ENCODE measurements around the gene TRAIP.
A peak's percentile ranks its signal among the peaks of the same experiment; 100 is the strongest.
"Not testable (repeated sequence)": the region's sequence is repeated elsewhere in the genome, so short reads cannot be mapped to it uniquely, and the experiment has no call there.

The TRAIP gene, protein sequence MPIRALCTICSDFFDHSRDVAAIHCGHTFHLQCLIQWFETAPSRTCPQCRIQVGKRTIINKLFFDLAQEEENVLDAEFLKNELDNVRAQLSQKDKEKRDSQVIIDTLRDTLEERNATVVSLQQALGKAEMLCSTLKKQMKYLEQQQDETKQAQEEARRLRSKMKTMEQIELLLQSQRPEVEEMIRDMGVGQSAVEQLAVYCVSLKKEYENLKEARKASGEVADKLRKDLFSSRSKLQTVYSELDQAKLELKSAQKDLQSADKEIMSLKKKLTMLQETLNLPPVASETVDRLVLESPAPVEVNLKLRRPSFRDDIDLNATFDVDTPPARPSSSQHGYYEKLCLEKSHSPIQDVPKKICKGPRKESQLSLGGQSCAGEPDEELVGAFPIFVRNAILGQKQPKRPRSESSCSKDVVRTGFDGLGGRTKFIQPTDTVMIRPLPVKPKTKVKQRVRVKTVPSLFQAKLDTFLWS

DNA sequence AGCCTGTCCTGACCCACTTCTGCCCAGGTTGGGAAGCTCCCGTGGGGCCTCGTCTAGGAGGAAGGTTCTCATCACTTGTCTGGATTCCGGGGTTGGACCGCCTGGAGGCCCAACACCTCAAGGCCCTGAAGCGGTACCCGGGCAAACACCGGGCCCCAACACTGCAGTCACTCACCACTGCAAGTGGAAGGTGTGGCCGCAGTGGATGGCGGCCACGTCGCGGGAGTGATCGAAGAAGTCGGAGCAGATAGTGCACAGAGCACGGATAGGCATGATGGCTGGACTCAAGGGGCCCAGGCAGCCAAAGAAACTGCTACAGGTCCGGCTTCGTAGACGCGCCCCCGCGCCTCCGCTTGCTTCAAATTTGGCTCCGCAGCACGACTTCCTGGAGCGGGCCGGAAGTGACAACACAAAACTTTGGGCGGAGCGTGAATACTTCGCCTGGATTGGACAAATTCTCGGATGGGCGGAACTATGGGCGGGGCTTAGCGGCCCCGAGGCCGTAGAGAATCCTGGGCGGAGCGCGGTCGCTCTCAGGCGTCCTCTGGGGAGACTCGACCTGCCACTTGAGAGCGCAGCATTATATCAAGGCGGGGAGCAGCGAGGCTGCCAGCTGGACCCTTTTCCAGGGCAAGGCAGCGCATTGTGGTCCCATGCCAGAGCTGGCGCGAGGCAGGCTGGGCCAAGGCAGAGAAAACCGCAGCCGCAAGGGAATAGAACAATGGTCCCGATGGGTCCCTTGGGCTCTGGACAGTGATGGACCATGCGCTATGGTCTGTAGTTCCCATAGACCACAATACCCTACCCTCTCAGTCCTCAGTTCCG is at the start of gene TRAIP:
Gene TRAIP (minus strand): TSS at position 384 of the 825 bp plus-strand sequence. CDS start 111 bp downstream, at position 273.
- Histone ChIP-seq H3K4me3 (ENCODE audit: low read depth, low read length) (peak within 1 kb of the TSS; percentile 58), H3K9me3 (ENCODE audit: control insufficient read depth, low read length) (no peaks in the 10 kb centered on the region), H3K9ac (no peak within 1 kb of the TSS), H3K4me2 (ENCODE audit: low read length) (peak within 1 kb of the TSS; percentile 85), H2AFZ (peak within 1 kb of the TSS; percentile 98), H3K27me3 (ENCODE audit: control insufficient read depth, insufficient read depth, low read length) (no peaks in the 10 kb centered on the region), H3K27ac (peak within 1 kb of the TSS; percentile 63), H3K4me1 (peaks cover 4% of the 10 kb centered on the region), H3K36me3 (ENCODE audit: control insufficient read depth, insufficient read depth, low read length) (no peaks in the 10 kb centered on the region), H3K79me2 (peaks cover 4% of the 10 kb centered on the region)
- TF ChIP-seq, protein P1, sequence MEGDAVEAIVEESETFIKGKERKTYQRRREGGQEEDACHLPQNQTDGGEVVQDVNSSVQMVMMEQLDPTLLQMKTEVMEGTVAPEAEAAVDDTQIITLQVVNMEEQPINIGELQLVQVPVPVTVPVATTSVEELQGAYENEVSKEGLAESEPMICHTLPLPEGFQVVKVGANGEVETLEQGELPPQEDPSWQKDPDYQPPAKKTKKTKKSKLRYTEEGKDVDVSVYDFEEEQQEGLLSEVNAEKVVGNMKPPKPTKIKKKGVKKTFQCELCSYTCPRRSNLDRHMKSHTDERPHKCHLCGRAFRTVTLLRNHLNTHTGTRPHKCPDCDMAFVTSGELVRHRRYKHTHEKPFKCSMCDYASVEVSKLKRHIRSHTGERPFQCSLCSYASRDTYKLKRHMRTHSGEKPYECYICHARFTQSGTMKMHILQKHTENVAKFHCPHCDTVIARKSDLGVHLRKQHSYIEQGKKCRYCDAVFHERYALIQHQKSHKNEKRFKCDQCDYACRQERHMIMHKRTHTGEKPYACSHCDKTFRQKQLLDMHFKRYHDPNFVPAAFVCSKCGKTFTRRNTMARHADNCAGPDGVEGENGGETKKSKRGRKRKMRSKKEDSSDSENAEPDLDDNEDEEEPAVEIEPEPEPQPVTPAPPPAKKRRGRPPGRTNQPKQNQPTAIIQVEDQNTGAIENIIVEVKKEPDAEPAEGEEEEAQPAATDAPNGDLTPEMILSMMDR (IDR thresholded peaks at IDR 0.05): no peak

DNA sequence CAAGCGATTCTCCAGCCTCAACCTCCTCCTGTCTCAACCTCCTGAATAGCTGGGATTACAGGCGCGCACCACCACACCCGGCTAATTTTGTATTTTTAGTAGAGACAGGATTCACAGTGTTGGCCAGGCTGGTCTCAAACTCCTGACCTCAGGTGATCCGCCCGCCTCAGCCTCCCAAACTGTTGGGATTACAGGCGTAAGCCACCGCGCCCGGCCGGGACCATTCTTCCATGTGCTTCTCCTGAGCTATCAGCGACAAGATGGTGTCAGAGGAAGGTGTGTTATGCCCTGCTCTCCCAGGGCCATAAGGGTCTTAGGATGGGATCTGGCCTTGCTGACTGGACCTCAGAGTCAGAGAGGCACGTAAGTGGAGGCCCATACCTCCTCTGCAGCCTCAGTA is 48.1 kb upstream of the TRAIP start:
- H2AFZ ChIP-seq; H3K27ac ChIP-seq; H3K9me3 ChIP-seq (ENCODE audit: control insufficient read depth, low read length); H3K4me3 ChIP-seq (ENCODE audit: low read depth, low read length); H3K4me2 ChIP-seq (ENCODE audit: low read length); H3K36me3 ChIP-seq (ENCODE audit: control insufficient read depth, insufficient read depth, low read length); H3K79me2 ChIP-seq; H3K9ac ChIP-seq; H3K27me3 ChIP-seq (ENCODE audit: control insufficient read depth, insufficient read depth, low read length): not testable (repeated sequence)
- H3K4me1 ChIP-seq: peaks cover 10% of the 10 kb centered on the region

DNA sequence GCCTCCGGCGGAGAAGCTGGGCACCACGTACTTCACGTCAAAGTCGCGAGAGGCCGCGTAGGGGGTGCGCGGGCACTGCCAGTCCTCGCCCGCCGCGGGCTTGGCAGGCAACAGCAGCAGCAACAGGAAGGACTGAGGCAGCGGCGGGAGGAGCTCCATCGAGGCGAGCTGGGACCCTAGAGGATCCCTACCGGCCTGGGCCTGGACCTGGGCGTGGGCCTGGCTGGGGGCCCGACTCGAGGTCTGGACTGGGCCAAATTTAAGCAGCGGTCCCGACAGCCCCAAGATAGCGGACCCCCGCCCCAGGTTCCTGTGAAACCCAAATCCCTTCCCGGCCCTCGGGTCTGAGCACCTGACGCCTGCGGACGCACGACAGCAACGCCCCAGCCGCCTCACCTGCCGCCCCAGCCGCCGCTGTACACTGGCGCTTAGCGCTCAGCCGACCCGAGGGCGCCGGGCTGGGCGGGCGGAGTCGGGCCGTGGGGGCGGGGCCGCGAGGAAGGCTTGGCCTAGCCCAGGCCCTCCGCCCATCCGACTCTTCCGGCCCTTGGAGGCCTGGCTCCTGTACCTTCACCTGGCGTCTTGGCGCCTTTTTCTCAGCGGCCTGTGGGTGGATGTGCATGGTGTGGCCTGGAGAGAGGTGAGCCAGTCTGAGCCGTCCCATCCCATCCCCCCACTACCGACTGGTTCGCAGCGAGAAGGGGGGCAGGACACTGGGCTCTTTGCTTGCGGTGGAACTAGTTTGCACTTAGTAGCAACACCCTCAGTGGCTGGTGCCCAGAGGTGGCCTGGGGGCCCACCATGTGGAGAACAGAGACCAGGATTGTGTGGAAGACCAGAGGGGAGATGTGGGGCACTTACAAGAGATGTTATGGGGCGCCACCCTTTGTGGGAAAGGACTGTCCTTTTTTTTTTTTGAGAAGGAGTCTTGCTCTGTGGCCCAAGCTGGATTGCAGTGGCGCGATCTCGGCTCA is 47.4 kb upstream of the TRAIP start, which contains the start of gene MST1R:
Gene MST1R (minus strand): TSS at position 423 of the 974 bp plus-strand sequence. CDS start 264 bp downstream, at position 159.
- Histone ChIP-seq H3K9ac (no peak within 1 kb of the TSS), H3K36me3 (ENCODE audit: control insufficient read depth, insufficient read depth, low read length) (no peaks in the 10 kb centered on the region), H3K4me2 (ENCODE audit: low read length) (peak within 1 kb of the TSS; percentile 49), H2AFZ (peak within 1 kb of the TSS; percentile 48), H3K4me1 (peaks cover 10% of the 10 kb centered on the region), H3K79me2 (no peaks in the 10 kb centered on the region), H3K27me3 (ENCODE audit: control insufficient read depth, insufficient read depth, low read length) (no peaks in the 10 kb centered on the region), H3K27ac (no peak within 1 kb of the TSS), H3K9me3 (ENCODE audit: control insufficient read depth, low read length) (no peaks in the 10 kb centered on the region), H3K4me3 (ENCODE audit: low read depth, low read length) (no peak within 1 kb of the TSS)
- TF ChIP-seq, protein P1 (IDR thresholded peaks at IDR 0.05): no peak

DNA sequence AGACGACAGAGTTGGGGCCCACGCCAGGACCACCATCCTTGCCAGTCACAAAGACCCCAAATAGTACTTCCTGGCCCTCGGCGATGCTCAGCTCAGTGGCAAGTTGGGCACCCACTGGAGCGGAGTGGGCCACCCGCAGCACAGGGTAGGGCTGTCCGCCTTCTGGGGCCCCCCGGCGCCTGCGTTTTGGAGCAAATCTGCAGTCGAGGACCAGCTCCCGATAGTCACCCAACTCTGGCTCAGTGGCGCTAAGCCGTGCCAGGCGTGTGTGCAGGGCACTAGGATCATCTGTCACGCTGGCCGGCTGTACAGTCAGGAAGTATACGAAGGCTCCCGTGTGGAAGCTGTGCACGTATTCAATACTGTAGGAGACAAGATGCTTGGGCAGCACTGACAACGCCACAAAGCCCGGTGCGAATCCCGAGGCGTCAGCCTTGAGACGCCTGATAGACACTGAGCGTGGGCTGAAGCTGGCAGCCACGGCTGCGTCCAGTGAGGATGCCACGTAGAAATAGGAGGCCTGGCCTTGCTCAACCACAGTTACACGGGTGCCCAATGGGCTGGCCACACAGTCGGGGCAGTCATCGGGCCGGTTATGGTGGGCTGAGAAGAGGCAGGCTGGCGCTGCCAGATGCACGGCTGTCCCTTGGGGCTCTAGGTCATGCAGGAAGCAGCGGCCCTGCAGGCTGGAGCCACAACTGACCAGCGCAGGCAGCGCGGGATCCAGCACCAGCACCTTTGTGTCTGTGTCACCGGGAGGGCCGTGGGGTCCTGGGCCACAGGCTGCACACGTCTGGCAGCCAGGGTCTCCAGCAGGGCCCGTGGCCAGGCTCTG is 46.4 kb upstream of the TRAIP start:
- no peak overlapping the region for H3K4me3 ChIP-seq (ENCODE audit: low read depth, low read length)
- no peak overlapping the region for H3K27ac ChIP-seq
- H3K79me2 ChIP-seq: no peaks in the 10 kb centered on the region
- H3K27me3 ChIP-seq (ENCODE audit: control insufficient read depth, insufficient read depth, low read length): no peaks in the 10 kb centered on the region
- no peak overlapping the region for H3K4me2 ChIP-seq (ENCODE audit: low read length)
- no peaks in the 10 kb centered on the region for H3K36me3 ChIP-seq (ENCODE audit: control insufficient read depth, insufficient read depth, low read length)
- H2AFZ ChIP-seq: no peak overlapping the region
- TF ChIP-seq, protein P1 (IDR thresholded peaks at IDR 0.05): no peak
- no peak overlapping the region for H3K9ac ChIP-seq
- no peaks in the 10 kb centered on the region for H3K9me3 ChIP-seq (ENCODE audit: control insufficient read depth, low read length)
- peaks cover 10% of the 10 kb centered on the region for H3K4me1 ChIP-seq

Data from parathyroid adenoma (tissue), 2 donors.